HEK293 (cell line): Measurements from ENCODE around the gene DDAH1.

Source experiments
- CTCF ChIP-seq: fragments of 450-650 bp; formaldehyde crosslinking; IDR thresholded peaks from 2 replicates; pipeline ENCODE4 v1.5.1; 2016; ENCODE audit warnings: missing biosample characterization, missing genetic modification characterization
- GLIS1 ChIP-seq: fragments of 450-650 bp; formaldehyde crosslinking; IDR thresholded peaks from 2 replicates; pipeline ENCODE4 v1.5.1; 2016; ENCODE audit warnings: missing biosample characterization, missing genetic modification characterization
- IKZF3 ChIP-seq: fragments of 450-650 bp; IDR thresholded peaks from 2 replicates; pipeline ENCODE4 v1.5.0; 2018; ENCODE audit warnings: missing biosample characterization, mild to moderate bottlenecking, missing genetic modification characterization, moderate library complexity
- KLF17 ChIP-seq: fragments of 450-650 bp; formaldehyde crosslinking; IDR thresholded peaks from 2 replicates; pipeline ENCODE4 v1.5.1; 2016; ENCODE audit warnings: missing biosample characterization, missing genetic modification characterization
- KLF8 ChIP-seq: fragments of 450-650 bp; formaldehyde crosslinking; IDR thresholded peaks from 2 replicates; pipeline ENCODE4 v1.5.1; 2016; ENCODE audit warnings: missing biosample characterization, missing genetic modification characterization
- MYNN ChIP-seq: fragments of 450-650 bp; formaldehyde crosslinking; IDR thresholded peaks from 2 replicates; pipeline ENCODE4 v1.5.1; 2016; ENCODE audit warnings: missing biosample characterization, missing genetic modification characterization, borderline replicate concordance
- OVOL3 ChIP-seq: fragments of 450-650 bp; formaldehyde crosslinking; IDR thresholded peaks from 2 replicates; pipeline ENCODE4 v1.5.1; 2016; ENCODE audit warnings: missing biosample characterization, missing genetic modification characterization
- PRDM10 ChIP-seq: fragments of 450-650 bp; formaldehyde crosslinking; IDR thresholded peaks from 2 replicates; pipeline ENCODE4 v1.5.1; 2016; ENCODE audit warnings: missing biosample characterization, missing genetic modification characterization
- SCRT1 ChIP-seq: fragments of 450-650 bp; formaldehyde crosslinking; IDR thresholded peaks from 2 replicates; pipeline ENCODE4 v1.5.1; 2016; ENCODE audit warnings: missing biosample characterization, missing genetic modification characterization, borderline replicate concordance
- SP2 ChIP-seq: fragments of 450-650 bp; formaldehyde crosslinking; IDR thresholded peaks from 2 replicates; pipeline ENCODE4 v1.5.1; 2016; ENCODE audit warnings: missing biosample characterization, missing genetic modification characterization
- ZBTB20 ChIP-seq: fragments of 450-650 bp; formaldehyde crosslinking; IDR thresholded peaks from 2 replicates; pipeline ENCODE4 v1.5.1; 2016; ENCODE audit warnings: missing biosample characterization, missing genetic modification characterization
- ZEB2 ChIP-seq: fragments of 450-650 bp; formaldehyde crosslinking; IDR thresholded peaks from 2 replicates; pipeline ENCODE4 v1.5.1; 2016; ENCODE audit warnings: missing biosample characterization, missing genetic modification characterization
- ZFHX2 ChIP-seq: fragments of 450-650 bp; formaldehyde crosslinking; conservative IDR thresholded peaks from 2 replicates; pipeline ENCODE4 v1.5.1; 2016; ENCODE audit warnings: missing biosample characterization, missing genetic modification characterization
- ZNF121 ChIP-seq: fragments of 450-650 bp; formaldehyde crosslinking; IDR thresholded peaks from 2 replicates; pipeline ENCODE4 v1.5.1; 2016; ENCODE audit warnings: missing biosample characterization, missing genetic modification characterization
- ZNF311 ChIP-seq: fragments of 450-650 bp; formaldehyde crosslinking; IDR thresholded peaks from 2 replicates; pipeline ENCODE4 v1.5.1; 2017; ENCODE audit warnings: missing biosample characterization, missing genetic modification characterization, borderline replicate concordance
- ZNF561 ChIP-seq: fragments of 450-650 bp; IDR thresholded peaks from 2 replicates; pipeline ENCODE4 v1.5.1; 2018; ENCODE audit warnings: missing biosample characterization, missing genetic modification characterization, borderline replicate concordance
- ZNF596 ChIP-seq: fragments of 450-650 bp; IDR thresholded peaks from 2 replicates; pipeline ENCODE4 v1.5.0; 2018; ENCODE audit warnings: missing biosample characterization, mild to moderate bottlenecking, missing genetic modification characterization, moderate library complexity
- ZNF600 ChIP-seq: fragments of 450-650 bp; formaldehyde crosslinking; IDR thresholded peaks from 2 replicates; pipeline ENCODE4 v1.5.1; 2016; ENCODE audit warnings: missing biosample characterization, missing genetic modification characterization
- ZNF629 ChIP-seq: fragments of 450-650 bp; formaldehyde crosslinking; IDR thresholded peaks from 2 replicates; pipeline ENCODE4 v1.5.1; 2017; ENCODE audit warnings: missing biosample characterization, missing genetic modification characterization
- ZNF658 ChIP-seq: fragments of 450-650 bp; formaldehyde crosslinking; IDR thresholded peaks from 2 replicates; pipeline ENCODE4; 2016; ENCODE audit warnings: missing biosample characterization, missing genetic modification characterization
- ZNF660 ChIP-seq: fragments of 450-650 bp; IDR thresholded peaks from 2 replicates; pipeline ENCODE4 v1.5.1; 2018; ENCODE audit warnings: missing biosample characterization, mild to moderate bottlenecking, missing genetic modification characterization
- ZNF664 ChIP-seq: fragments of 450-650 bp; formaldehyde crosslinking; IDR thresholded peaks from 2 replicates; pipeline ENCODE4 v1.5.1; 2016; ENCODE audit warnings: missing biosample characterization, missing genetic modification characterization
- ZNF692 ChIP-seq: fragments of 450-650 bp; formaldehyde crosslinking; IDR thresholded peaks from 2 replicates; pipeline ENCODE4 v1.5.1; 2016; ENCODE audit warnings: missing biosample characterization, missing genetic modification characterization
- ZNF837 ChIP-seq: fragments of 450-650 bp; formaldehyde crosslinking; IDR thresholded peaks from 2 replicates; pipeline ENCODE4 v1.5.1; 2016; ENCODE audit warnings: missing biosample characterization, missing genetic modification characterization
- ZSCAN30 ChIP-seq: fragments of 450-650 bp; IDR thresholded peaks from 2 replicates; pipeline ENCODE4 v1.5.1; 2018; ENCODE audit warnings: missing biosample characterization, mild to moderate bottlenecking, missing genetic modification characterization, moderate library complexity
- TF ChIP-seq, protein P1 (sequence below): fragments of 450-650 bp; formaldehyde crosslinking; IDR thresholded peaks from 2 replicates; pipeline ENCODE4 v1.5.1; 2016; ENCODE audit warnings: missing biosample characterization, missing genetic modification characterization
- TF ChIP-seq, protein P2 (sequence below): fragments of 450-650 bp; formaldehyde crosslinking; IDR thresholded peaks from 2 replicates; pipeline ENCODE4 v1.5.1; 2016; ENCODE audit warnings: missing biosample characterization, missing genetic modification characterization
- TF ChIP-seq, protein P3 (sequence below): fragments of 450-650 bp; formaldehyde crosslinking; IDR thresholded peaks from 2 replicates; pipeline ENCODE4 v1.5.1; 2016; ENCODE audit warnings: missing biosample characterization, missing genetic modification characterization

DDAH1 gene

DNA sequence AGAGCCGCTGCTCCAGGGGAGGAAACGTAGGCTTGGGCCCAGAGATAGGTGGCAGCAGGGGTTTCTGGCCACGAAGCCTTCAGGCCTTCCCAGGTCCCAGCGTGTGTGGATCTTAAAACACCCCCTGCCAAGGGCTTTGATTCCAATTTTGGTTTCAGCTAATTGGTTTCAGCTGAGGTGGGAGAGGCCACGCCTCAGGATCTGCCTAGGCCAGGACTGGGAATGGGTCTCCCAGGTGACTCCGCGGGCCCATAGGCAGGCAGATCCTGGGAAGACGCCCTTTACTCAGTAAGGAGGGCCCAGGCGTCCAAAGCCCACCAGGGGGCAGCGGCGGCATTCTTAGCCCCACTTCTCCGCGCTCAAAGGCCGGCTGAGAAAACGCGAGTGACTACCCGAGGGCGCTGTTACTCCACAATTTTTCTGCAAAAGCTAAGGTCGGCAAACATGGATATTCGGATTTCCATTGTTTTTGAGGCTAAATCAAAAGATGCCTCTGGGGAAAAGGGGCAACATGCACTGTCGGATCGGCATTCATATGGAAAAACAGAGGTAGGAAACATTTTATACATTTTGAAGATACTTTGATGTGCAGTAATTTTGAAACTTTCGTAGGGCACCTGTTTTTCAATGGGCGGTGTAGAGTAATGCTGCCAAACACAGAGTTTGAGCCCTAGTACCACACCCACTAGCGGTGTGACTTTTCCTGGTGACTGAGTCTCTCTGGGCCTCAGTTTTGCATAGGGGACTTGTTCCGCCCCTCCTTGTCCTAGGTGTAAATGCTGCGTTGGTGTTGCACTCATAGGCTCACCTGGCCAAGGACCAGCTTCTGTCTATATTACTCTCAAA lies 156.7 kb downstream of the DDAH1 start (continued):
- TF ChIP-seq GLIS1 (tag by site-specific recombination) (peak; percentile 75), ZNF692 (tag by site-specific recombination) (peak; percentile 69), ZNF121 (tag by site-specific recombination) (no peak), CTCF (peak; percentile 97), MYNN (tag by site-specific recombination) (no peak), ZNF596 (tag by site-specific recombination) (no peak), ZEB2 (peak; percentile 57; the same call in 1 of the 2 replicates), ZNF837 (no peak), SCRT1 (tag by site-specific recombination) (peak; percentile 19; the same call in 1 of the 2 replicates), ZNF629 (tag by site-specific recombination) (no peak; the same call in 1 of the 2 replicates), ZFHX2 (tag by site-specific recombination) (no peak), ZNF311 (no peak), ZNF561 (tag by site-specific recombination) (peak; percentile 58; the same call in 1 of the 2 replicates), KLF17 (no peak), KLF8 (tag by site-specific recombination) (peak; percentile 39; the same call in 1 of the 2 replicates), ZNF600 (tag by site-specific recombination) (no peak), ZNF664 (tag by site-specific recombination) (no peak), PRDM10 (tag by site-specific recombination) (peak; percentile 67), OVOL3 (tag by site-specific recombination) (no peak), ZNF660 (peak; percentile 83), ZNF658 (tag by site-specific recombination) (no peak), SP2 (tag by site-specific recombination) (peak; percentile 11; the same call in 1 of the 2 replicates), IKZF3 (tag by site-specific recombination) (peak; percentile 71), ZBTB20 (tag by site-specific recombination) (no peak), ZSCAN30 (peak; percentile 82)
- TF ChIP-seq, protein P1, sequence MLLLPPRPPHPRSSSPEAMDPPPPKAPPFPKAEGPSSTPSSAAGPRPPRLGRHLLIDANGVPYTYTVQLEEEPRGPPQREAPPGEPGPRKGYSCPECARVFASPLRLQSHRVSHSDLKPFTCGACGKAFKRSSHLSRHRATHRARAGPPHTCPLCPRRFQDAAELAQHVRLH (tag by site-specific recombination), result no peak
- TF ChIP-seq, protein P2, sequence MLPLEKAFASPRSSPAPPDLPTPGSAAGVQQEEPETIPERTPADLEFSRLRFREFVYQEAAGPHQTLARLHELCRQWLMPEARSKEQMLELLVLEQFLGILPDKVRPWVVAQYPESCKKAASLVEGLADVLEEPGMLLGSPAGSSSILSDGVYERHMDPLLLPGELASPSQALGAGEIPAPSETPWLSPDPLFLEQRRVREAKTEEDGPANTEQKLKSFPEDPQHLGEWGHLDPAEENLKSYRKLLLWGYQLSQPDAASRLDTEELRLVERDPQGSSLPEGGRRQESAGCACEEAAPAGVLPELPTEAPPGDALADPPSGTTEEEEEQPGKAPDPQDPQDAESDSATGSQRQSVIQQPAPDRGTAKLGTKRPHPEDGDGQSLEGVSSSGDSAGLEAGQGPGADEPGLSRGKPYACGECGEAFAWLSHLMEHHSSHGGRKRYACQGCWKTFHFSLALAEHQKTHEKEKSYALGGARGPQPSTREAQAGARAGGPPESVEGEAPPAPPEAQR, result no peak
- TF ChIP-seq, protein P3, sequence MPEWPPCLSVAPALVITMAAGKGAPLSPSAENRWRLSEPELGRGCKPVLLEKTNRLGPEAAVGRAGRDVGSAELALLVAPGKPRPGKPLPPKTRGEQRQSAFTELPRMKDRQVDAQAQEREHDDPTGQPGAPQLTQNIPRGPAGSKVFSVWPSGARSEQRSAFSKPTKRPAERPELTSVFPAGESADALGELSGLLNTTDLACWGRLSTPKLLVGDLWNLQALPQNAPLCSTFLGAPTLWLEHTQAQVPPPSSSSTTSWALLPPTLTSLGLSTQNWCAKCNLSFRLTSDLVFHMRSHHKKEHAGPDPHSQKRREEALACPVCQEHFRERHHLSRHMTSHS (tag by site-specific recombination), result no peak
- TF ChIP-seq, all 188 proteins: peak for 32
